Activated T-cell treated with anti-CD3 and anti-CD28 coated beads, Interleukin-2, amount 50 U/mL, for 4 hours (primary cell): Measurements from ENCODE around the gene GSX1. TPM values are rescaled to one million over a fixed set of nuclear protein-coding genes. Genes with fewer than 3 reads are reported as not detected.
"Not testable (repeated sequence)": the region's sequence is repeated elsewhere in the genome, so short reads cannot be mapped to it uniquely, and the experiment has no call there.

Experiments used
- ATAC-seq, 2 donors: fragments of 200-7000 bp; cut with Tn5 transposase; one replicate each; pipeline ENCODE4 v1.10.0; 2021
- DNase-seq: peaks from one replicate; pipeline ENCODE4 v3.0.0-alpha.2; 2020
- H3K27me3 Mint-ChIP-seq: one replicate; pipeline ENCODE4 v1.8.0; 2021; ENCODE audit warnings: low read depth, mixed read lengths
- H3K36me3 Mint-ChIP-seq: one replicate; pipeline ENCODE4 v1.8.0; 2022; ENCODE audit warnings: mixed read lengths; ENCODE audit not compliant: insufficient read depth
- H3K4me1 Mint-ChIP-seq: one replicate; pipeline ENCODE4 v1.8.0; 2021; ENCODE audit warnings: low read depth, mixed read lengths
- H3K4me3 Mint-ChIP-seq: one replicate; pipeline ENCODE4 v1.8.0; 2021; ENCODE audit warnings: mild to moderate bottlenecking, moderate library complexity, mixed read lengths
- H3K9me3 Mint-ChIP-seq: one replicate; pipeline ENCODE4 v1.8.0; 2021; ENCODE audit warnings: mixed read lengths
- total RNA-seq, 3 donors: library from RNA; stranded (reverse); gene quantifications; one replicate each; pipeline ENCODE4 v1.2.1, GENCODE V29; 2021

GSX1 gene
- total RNA-seq = not detected

- Mint-ChIP-seq H3K9me3 (no peaks in the 10 kb centered on the region), H3K36me3 (no peaks in the 10 kb centered on the region), H3K27me3 (peaks cover 85% of the 10 kb centered on the region), H3K4me3 (peak within 1 kb of the TSS; percentile 81), H3K4me1 (peaks cover 31% of the 10 kb centered on the region)
- ATAC-seq = peak; percentile 74 to 75
- DNase-seq = no peak
These were observed at the start of gene GSX1 for GRCh38 chr13:27792393-27793218. GSX1 (plus strand) TSS chr13:27792483; CDS start chr13:27792691, 208 bp downstream.

DNA sequence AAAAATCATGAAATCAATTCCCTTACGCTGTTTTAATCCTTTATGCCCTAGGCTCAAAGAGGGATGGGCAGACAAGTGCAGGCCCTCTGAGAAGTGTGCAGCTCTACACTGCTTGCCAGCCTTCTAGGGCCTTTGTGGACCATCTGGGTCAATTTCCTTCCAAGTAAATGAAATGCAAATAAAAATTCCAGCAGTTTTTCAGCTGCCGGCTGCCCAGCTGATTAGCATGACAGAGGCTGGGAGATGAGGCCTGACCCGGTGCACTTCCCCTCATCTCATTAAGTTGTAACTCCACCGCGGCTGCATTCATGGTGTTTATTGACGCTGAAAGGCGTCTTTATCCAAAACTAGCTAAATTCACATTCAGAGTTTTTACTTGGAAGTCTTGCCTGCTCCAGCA lies 47.5 kb upstream of the GSX1 start:
- Mint-ChIP-seq H3K27me3 (peaks cover 10% of the 10 kb centered on the region), H3K36me3 (no peaks in the 10 kb centered on the region), H3K4me1 (no peaks in the 10 kb centered on the region), H3K4me3 (no peak overlapping the region), H3K9me3 (no peaks in the 10 kb centered on the region)
- no peak for ATAC-seq
- DNase-seq = no peak

DNA sequence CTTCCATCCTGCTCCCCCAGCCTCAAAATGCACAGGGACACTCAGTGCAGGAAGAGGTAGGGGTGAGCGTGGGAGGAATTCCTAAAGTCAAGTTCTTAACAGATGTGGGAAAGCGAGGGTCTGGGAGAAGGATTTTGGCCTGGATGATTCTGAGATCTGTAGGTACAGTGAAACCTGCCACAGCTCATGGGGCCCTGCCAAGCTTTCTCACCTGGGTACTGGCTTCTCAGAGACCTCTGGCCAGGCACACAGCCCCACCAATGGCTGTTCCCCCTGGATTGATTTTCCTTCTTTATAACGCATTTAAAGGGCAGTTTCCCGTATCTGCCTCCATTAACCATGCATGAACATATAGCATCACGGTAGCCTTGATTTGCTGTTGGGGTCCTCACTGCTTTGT lies 47.0 kb upstream of the GSX1 start:
- no peak for ATAC-seq

GRCh38 chr13:27748143-27748542 lies 44.1 kb upstream of the GSX1 start:
- H3K4me1 Mint-ChIP-seq, ATAC-seq, H3K4me3 Mint-ChIP-seq: not testable (repeated sequence)

More for the DNA sequence above, 47.0 kb upstream of the GSX1 start:
- no peaks in the 10 kb centered on the region for H3K36me3 Mint-ChIP-seq
- peaks cover 10% of the 10 kb centered on the region for H3K27me3 Mint-ChIP-seq
- DNase-seq = no peak
- no peaks in the 10 kb centered on the region for H3K9me3 Mint-ChIP-seq
- no peak overlapping the region for H3K4me3 Mint-ChIP-seq
- no peaks in the 10 kb centered on the region for H3K4me1 Mint-ChIP-seq

DNA sequence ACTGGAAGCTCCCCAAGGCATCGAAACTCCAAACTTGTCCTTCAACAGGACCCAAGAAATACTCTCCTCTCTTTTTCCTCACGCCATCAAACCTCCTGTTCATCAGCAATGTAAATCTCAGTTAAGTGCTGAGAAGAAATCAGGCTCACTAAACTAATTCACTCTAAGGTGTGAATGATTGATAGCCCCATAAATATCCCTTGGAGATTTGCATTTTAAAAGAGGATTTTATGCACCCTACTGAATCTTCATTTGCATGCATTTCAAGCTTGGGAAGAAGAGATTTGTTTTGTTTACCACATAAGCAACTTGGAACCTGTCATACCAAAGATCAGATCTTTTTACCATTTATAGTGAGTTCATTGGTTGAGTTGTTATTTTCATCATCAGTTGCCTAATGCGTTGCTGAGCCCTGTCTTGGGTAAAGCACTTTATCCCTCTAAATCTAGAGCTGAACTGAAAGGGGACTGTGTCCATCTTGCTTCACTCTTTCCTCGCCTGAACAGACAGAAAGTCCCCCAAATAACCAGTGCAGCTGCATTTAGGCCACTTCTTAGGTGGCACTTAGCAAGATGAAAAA lies 40.2 kb upstream of the GSX1 start:
- Mint-ChIP-seq H3K9me3 (peaks cover 20% of the 10 kb centered on the region), H3K27me3 (peaks cover 16% of the 10 kb centered on the region), H3K4me1 (no peaks in the 10 kb centered on the region), H3K36me3 (no peaks in the 10 kb centered on the region), H3K4me3 (no peak overlapping the region)
- DNase-seq (no peak), ATAC-seq (no peak)

More at GRCh38 chr13:27748143-27748542, 44.1 kb upstream of the GSX1 start:
- not testable (repeated sequence) for DNase-seq, H3K36me3 Mint-ChIP-seq, H3K9me3 Mint-ChIP-seq
- H3K27me3 Mint-ChIP-seq = peaks cover 18% of the 10 kb centered on the region

- DNase-seq (no peak), ATAC-seq (no peak)
- Mint-ChIP-seq H3K4me1 (no peaks in the 10 kb centered on the region), H3K36me3 (no peaks in the 10 kb centered on the region), H3K27me3 (peaks cover 38% of the 10 kb centered on the region), H3K9me3 (no peaks in the 10 kb centered on the region), H3K4me3 (no peak overlapping the region)
These were observed 26.6 kb upstream of the GSX1 start for GRCh38 chr13:27765650-27766049.

DNA sequence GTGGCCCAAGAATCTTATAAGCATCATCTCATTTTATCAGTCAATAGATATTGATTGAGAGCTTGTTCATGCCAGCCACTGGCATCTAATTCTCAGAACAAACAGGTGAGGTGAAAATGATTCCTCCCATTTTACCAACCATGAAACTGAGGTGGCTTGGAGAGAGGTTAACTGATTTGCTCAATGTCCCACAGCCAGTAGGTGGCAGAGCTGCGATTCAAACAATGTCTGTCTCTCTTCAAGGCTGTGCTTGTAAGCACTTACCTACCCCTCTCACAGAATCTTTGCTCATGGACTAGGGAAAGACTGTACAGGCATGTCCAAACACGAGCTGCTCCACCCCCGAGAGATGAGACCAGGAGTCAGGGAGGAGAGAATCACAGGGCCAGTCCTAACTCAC lies 21.5 kb upstream of the GSX1 start:
- ATAC-seq = peak in 1 of 2 donors; percentile 46
- Mint-ChIP-seq H3K4me3 (no peak overlapping the region), H3K9me3 (no peaks in the 10 kb centered on the region), H3K27me3 (peaks cover 37% of the 10 kb centered on the region), H3K36me3 (no peaks in the 10 kb centered on the region), H3K4me1 (no peaks in the 10 kb centered on the region)
- DNase-seq = no peak

DNA sequence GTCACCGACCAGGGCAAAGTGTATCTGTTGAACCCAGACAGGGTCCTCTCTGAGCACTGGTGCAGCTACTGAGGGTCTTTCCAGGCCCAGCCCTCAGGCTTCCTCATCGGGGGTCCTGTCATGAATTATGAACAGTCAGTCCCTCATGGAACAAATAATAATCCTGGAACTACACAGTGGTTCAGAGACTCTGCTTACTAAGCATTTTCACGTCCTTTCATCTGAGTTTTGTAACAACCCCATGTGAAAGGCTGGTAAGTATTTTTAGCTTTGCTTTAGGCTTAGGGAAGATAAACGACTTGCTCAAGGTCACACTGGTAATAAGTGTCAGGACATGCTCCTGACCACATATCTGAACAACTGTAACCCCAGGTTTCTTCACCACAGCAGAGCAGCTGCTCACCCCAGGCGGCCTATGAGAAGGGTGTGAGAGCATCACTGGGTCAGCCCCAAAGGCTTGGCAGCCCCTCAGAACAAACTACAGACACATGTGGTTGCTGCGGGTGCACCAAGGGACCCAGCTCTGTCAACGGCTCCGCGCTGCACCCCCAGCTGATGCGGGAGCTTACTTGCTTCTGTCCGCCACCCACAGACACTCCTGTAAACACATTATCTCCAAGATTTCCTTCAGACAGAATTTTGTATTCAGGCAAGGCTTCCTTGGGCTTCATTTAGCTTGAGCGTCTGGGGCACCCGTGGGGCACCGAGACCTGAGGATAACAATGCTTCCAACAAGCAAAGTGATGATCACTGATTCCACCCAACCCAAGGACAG lies 19.4 kb upstream of the GSX1 start:
- Mint-ChIP-seq H3K27me3 (peaks cover 38% of the 10 kb centered on the region), H3K9me3 (no peaks in the 10 kb centered on the region), H3K4me1 (no peaks in the 10 kb centered on the region), H3K36me3 (no peaks in the 10 kb centered on the region), H3K4me3 (no peak overlapping the region)
- DNase-seq (no peak), ATAC-seq (no peak)

DNA sequence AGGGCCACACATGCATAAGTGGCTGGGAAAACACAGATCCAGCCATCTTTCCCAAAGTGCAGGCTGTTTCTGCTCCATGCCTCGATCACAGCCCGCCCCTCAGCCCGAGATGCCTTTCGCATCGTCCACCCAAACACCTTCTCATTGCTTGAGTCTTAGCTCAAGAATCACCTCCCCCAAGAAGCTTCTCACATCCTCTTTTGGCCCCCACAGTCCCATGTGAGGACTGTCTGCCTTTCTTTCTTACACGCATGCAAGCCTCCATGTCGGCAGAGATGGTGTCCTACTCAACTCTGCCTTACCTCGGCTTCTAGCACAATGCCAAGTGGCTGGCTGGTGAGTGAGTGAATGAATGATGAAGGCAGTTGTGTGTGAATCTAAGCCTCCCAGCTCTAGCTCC lies 18.1 kb upstream of the GSX1 start:
- H3K4me3 Mint-ChIP-seq = no peak overlapping the region
- H3K9me3 Mint-ChIP-seq = no peaks in the 10 kb centered on the region
- no peaks in the 10 kb centered on the region for H3K4me1 Mint-ChIP-seq
- H3K27me3 Mint-ChIP-seq = peaks cover 44% of the 10 kb centered on the region
- no peaks in the 10 kb centered on the region for H3K36me3 Mint-ChIP-seq
- DNase-seq (no peak), ATAC-seq (no peak)

DNA sequence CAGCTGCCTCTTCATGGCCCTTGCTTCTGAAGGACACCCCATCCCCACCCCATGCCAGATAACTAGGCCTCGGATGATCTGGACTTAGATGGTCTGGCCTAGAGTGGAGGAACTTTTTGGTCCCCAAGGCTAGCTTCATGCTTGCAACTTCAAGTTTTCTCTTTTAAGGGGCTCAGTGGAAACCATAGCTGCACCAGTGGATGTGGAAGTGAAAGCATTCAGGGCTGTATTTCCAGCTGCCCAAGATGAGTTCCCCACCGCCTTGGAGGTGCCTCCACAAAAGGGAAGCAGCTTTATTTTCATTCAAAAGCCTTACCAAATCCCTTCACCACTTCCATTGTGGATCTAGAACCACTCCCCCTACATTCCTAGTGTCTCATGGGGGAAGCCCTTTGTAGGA lies 17.6 kb upstream of the GSX1 start:
- Mint-ChIP-seq H3K4me3 (no peak overlapping the region), H3K36me3 (no peaks in the 10 kb centered on the region), H3K4me1 (no peaks in the 10 kb centered on the region), H3K27me3 (peaks cover 44% of the 10 kb centered on the region), H3K9me3 (no peaks in the 10 kb centered on the region)
- DNase-seq (no peak), ATAC-seq (no peak)

DNA sequence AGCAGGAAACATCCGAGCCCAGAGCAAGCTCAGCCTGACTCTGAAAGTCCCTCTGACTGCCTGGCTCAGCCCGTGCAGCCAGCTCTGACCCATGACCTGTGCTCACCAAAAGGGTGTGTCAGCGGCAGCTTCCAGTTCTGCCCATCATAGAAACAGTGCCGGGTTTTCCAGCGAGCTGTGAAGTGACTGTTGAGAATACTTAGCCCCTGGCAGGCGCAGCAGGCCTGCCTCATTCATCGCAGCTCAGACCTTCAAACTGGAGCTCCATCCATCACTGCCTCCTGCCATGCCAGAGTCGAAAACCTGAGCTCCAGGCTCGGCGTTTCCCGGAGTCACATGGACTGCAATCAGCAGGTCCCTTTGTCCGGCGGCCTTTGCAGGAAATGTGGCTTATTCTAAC lies 16.3 kb upstream of the GSX1 start:
- Mint-ChIP-seq H3K9me3 (no peaks in the 10 kb centered on the region), H3K4me1 (no peaks in the 10 kb centered on the region), H3K27me3 (peaks cover 45% of the 10 kb centered on the region), H3K36me3 (no peaks in the 10 kb centered on the region), H3K4me3 (no peak overlapping the region)
- DNase-seq = no peak
- ATAC-seq = no peak

DNA sequence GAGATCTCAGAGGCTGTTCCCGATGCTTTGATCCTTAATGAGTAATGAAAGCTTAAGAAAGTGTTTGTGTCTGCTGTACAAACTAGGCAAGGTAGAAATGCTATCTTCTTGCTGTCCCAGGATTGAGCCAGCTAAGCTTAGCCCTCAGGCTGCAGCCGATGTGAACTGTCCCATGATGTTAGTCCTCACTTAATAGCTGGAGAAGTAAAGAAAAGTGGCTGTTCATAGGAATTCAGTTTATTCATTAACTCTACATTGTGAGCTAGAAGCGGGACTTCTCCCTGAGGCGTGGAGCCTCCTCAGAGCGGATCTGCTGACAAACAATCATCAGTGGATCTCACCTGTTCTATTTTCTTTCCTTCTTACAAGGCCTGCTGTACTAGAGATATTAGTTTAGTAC lies 10.1 kb upstream of the GSX1 start:
- H3K4me1 Mint-ChIP-seq = no peaks in the 10 kb centered on the region
- no peak overlapping the region for H3K4me3 Mint-ChIP-seq
- DNase-seq (no peak), ATAC-seq (no peak)
- peaks cover 4% of the 10 kb centered on the region for H3K9me3 Mint-ChIP-seq
- H3K36me3 Mint-ChIP-seq = no peaks in the 10 kb centered on the region
- H3K27me3 Mint-ChIP-seq = peaks cover 43% of the 10 kb centered on the region

GRCh38 chr13:27783111-27783510 lies 9.2 kb upstream of the GSX1 start:
- Mint-ChIP-seq H3K4me1 (no peaks in the 10 kb centered on the region), H3K27me3 (peaks cover 47% of the 10 kb centered on the region)
- DNase-seq = no peak

GRCh38 chr13:27788271-27788670 lies 4.0 kb upstream of the GSX1 start:
- ATAC-seq (no peak), DNase-seq (no peak)
- peaks cover 29% of the 10 kb centered on the region for H3K4me1 Mint-ChIP-seq
- H3K27me3 Mint-ChIP-seq = peaks cover 59% of the 10 kb centered on the region
- H3K9me3 Mint-ChIP-seq = peaks cover 4% of the 10 kb centered on the region
- no peaks in the 10 kb centered on the region for H3K36me3 Mint-ChIP-seq
- H3K4me3 Mint-ChIP-seq = no peak overlapping the region

More at GRCh38 chr13:27783111-27783510, 9.2 kb upstream of the GSX1 start:
- H3K4me3 Mint-ChIP-seq = no peak overlapping the region
- no peak for ATAC-seq
- H3K36me3 Mint-ChIP-seq = no peaks in the 10 kb centered on the region
- H3K9me3 Mint-ChIP-seq = peaks cover 4% of the 10 kb centered on the region
